Activated CD8-positive, alpha-beta memory T cell treated with anti-CD3 and anti-CD28 coated beads, Interleukin-2, amount 10 ng/mL, durations not matched to agents 7 days and 5 days (primary cell): Measurements from ENCODE around the gene TINAGL1. TPM values are rescaled to one million over a fixed set of nuclear protein-coding genes. Genes with fewer than 3 reads are reported as not detected.

Experiments used
- ATAC-seq: fragments of 150-1000 bp; cut with Tn5 transposase; one replicate; pipeline ENCODE4 v1.10.0; 2021; ENCODE audit warnings: moderate library complexity
- CTCF ChIA-PET: fragments of 350-600 bp; sonication (Branson Sonifier 250); formaldehyde crosslinking; loops from one replicate; lab custom pipeline; 2021; ENCODE audit warnings: antibody characterized with exemption; lab: Charles Lee
- DNase-seq: peaks from one replicate; pipeline ENCODE4 v3.0.0-alpha.2; 2020
- H3K27ac Mint-ChIP-seq: one replicate; pipeline ENCODE4 v1.8.0; 2021; ENCODE audit warnings: mild to moderate bottlenecking, mixed read lengths
- H3K27me3 Mint-ChIP-seq: one replicate; pipeline ENCODE4 v1.8.0; 2021; ENCODE audit warnings: mixed read lengths
- H3K36me3 Mint-ChIP-seq: one replicate; pipeline ENCODE4 v1.8.0; 2021; ENCODE audit warnings: mild to moderate bottlenecking, mixed read lengths
- H3K4me1 Mint-ChIP-seq: one replicate; pipeline ENCODE4 v1.8.0; 2021; ENCODE audit warnings: mixed read lengths
- H3K4me3 Mint-ChIP-seq: one replicate; pipeline ENCODE4 v1.8.0; 2021; ENCODE audit warnings: mild to moderate bottlenecking, moderate library complexity, mixed read lengths
- H3K9me3 Mint-ChIP-seq: one replicate; pipeline ENCODE4 v1.8.0; 2022; ENCODE audit warnings: low read depth, mixed read lengths
- total RNA-seq, 2 experiments: library from RNA; stranded (reverse); gene quantifications; one replicate each; pipeline ENCODE4 v1.2.3, GENCODE V29; 2021

The TINAGL1 gene
- total RNA-seq, 2 experiments from 2014 or later = not detected

- no peak for ATAC-seq
Observed at GRCh38 chr1:31551208-31551607, 25.1 kb upstream of the TINAGL1 start.

DNA sequence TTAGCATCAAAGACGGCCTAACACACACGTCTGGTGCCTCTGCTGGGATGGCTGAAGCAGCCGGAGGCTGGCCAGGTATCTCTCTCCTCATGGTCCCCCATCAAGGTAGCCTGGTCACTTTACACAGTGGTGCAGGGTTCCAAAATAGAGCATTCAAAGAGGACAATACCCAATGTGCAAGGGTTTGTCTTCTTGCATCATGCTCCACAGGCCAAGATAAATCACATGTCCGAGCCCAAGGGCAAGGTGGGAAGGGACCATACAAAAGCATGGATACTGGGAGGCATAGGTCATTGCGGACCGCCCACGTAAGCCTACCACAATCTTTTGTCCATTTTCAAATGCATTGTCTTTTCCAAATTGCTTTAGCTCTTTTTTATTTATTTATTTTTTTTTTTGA is 23.8 kb upstream of the TINAGL1 start:
- CTCF ChIA-PET = no interaction called here
- no peak overlapping the region for H3K4me3 Mint-ChIP-seq
- H3K27ac Mint-ChIP-seq = no peak overlapping the region
- peaks cover 12% of the 10 kb centered on the region for H3K4me1 Mint-ChIP-seq
- H3K9me3 Mint-ChIP-seq = no peaks in the 10 kb centered on the region
- ATAC-seq (no peak), DNase-seq (no peak)
- H3K27me3 Mint-ChIP-seq = peaks cover 32% of the 10 kb centered on the region
- no peaks in the 10 kb centered on the region for H3K36me3 Mint-ChIP-seq

More at GRCh38 chr1:31551208-31551607, 25.1 kb upstream of the TINAGL1 start:
- no peak for DNase-seq
- no peak overlapping the region for H3K4me3 Mint-ChIP-seq
- peaks cover 12% of the 10 kb centered on the region for H3K4me1 Mint-ChIP-seq
- H3K36me3 Mint-ChIP-seq = no peaks in the 10 kb centered on the region
- H3K27me3 Mint-ChIP-seq = peaks cover 25% of the 10 kb centered on the region
- CTCF ChIA-PET = interaction anchor here (1.6 to 3.3 kb wide), 2 partner anchors 13 to 368 kb away, joined by 5 to 39 read pairs; no protein-coding TSS in a partner anchor
- no peak overlapping the region for H3K27ac Mint-ChIP-seq
- no peaks in the 10 kb centered on the region for H3K9me3 Mint-ChIP-seq

- Mint-ChIP-seq H3K27ac (no peak overlapping the region), H3K27me3 (peaks cover 43% of the 10 kb centered on the region), H3K4me1 (no peaks in the 10 kb centered on the region), H3K4me3 (no peak overlapping the region), H3K36me3 (no peaks in the 10 kb centered on the region), H3K9me3 (no peaks in the 10 kb centered on the region)
- no peak for DNase-seq
- CTCF ChIA-PET = interaction anchor here (0.7 kb wide), 1 partner anchor 61 kb away, joined by 3 read pairs; the partner anchor contains the start of gene HCRTR1
- no peak for ATAC-seq
Observed at GRCh38 chr1:31556481-31557006, 19.8 kb upstream of the TINAGL1 start.

DNA sequence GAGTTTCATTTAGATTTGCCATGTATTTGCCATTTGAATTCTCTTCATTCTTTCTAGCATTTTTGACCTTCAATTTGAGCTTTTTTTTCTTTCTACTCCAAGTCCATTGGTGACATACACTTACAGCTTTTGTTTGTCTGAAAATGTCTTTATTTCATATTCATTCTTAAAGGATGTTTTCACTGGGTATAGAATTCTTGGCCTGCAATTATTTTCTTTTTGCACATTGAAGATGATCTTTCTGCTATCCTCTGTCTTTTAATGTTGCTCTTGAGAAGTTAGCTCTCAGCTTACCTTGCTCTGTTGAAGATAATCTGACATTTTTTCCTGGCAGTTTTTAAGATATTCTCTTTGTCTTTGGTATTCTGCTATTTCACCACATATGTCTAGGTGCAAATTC is 16.6 kb upstream of the TINAGL1 start:
- ATAC-seq (no peak), DNase-seq (no peak)
- H3K4me1 Mint-ChIP-seq = no peaks in the 10 kb centered on the region
- no peak overlapping the region for H3K4me3 Mint-ChIP-seq
- H3K27me3 Mint-ChIP-seq = peaks cover 34% of the 10 kb centered on the region
- H3K27ac Mint-ChIP-seq = no peak overlapping the region
- H3K9me3 Mint-ChIP-seq = no peaks in the 10 kb centered on the region
- CTCF ChIA-PET = interaction anchor here (1.0 to 1.2 kb wide), 2 partner anchors 11 to 12 kb away, joined by 3 read pairs; no protein-coding TSS in a partner anchor
- no peaks in the 10 kb centered on the region for H3K36me3 Mint-ChIP-seq

DNA sequence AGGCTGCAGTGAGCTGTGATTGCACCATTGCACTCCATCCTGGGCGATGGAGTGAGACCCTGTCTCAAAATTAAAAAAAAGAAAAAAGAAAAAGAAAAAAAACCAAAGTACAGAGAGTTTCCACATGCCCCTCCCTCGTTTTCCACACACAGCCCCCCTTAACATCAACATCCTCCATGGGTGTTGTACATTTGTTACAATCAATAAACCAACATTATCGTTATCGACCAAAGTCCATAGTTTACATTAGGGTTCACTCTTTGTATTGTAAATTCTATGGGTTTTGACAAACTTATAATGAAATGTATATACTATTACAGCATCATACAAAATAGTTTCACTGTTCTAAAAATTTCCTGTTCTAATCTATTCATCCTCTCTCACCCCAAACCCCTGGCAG is 15.9 kb upstream of the TINAGL1 start:
- H3K4me1 Mint-ChIP-seq = no peaks in the 10 kb centered on the region
- DNase-seq (no peak), ATAC-seq (no peak)
- peaks cover 36% of the 10 kb centered on the region for H3K27me3 Mint-ChIP-seq
- no peaks in the 10 kb centered on the region for H3K36me3 Mint-ChIP-seq
- no peak overlapping the region for H3K27ac Mint-ChIP-seq
- no peak overlapping the region for H3K4me3 Mint-ChIP-seq
- no peaks in the 10 kb centered on the region for H3K9me3 Mint-ChIP-seq
- CTCF ChIA-PET = interaction anchor here (1.2 kb wide), 1 partner anchor 10 kb away, joined by 3 read pairs; no protein-coding TSS in a partner anchor

- Mint-ChIP-seq H3K27ac (no peak overlapping the region), H3K36me3 (no peaks in the 10 kb centered on the region), H3K27me3 (peaks cover 36% of the 10 kb centered on the region), H3K4me3 (no peak overlapping the region), H3K9me3 (no peaks in the 10 kb centered on the region), H3K4me1 (no peaks in the 10 kb centered on the region)
- CTCF ChIA-PET = interaction anchor here (0.8 to 3.2 kb wide), 13 partner anchors 13 to 226 kb away, joined by 3 to 20 read pairs (median 5); no protein-coding TSS in a partner anchor
- ATAC-seq (no peak), DNase-seq (no peak)
Observed at GRCh38 chr1:31562707-31563360, 13.5 kb upstream of the TINAGL1 start.

GRCh38 chr1:31564606-31564989 is 11.7 kb upstream of the TINAGL1 start:
- Mint-ChIP-seq H3K9me3 (no peaks in the 10 kb centered on the region), H3K27me3 (peaks cover 36% of the 10 kb centered on the region), H3K4me3 (no peak overlapping the region), H3K36me3 (no peaks in the 10 kb centered on the region), H3K27ac (no peak overlapping the region), H3K4me1 (no peaks in the 10 kb centered on the region)
- ATAC-seq (no peak), DNase-seq (no peak)
- CTCF ChIA-PET = interaction anchor here (1.0 to 2.7 kb wide), 10 partner anchors 10 to 224 kb away, joined by 3 to 14 read pairs (median 4); no protein-coding TSS in a partner anchor

GRCh38 chr1:31567956-31568570 is 8.3 kb upstream of the TINAGL1 start:
- H3K4me1 Mint-ChIP-seq = no peaks in the 10 kb centered on the region
- CTCF ChIA-PET = no interaction called here
- H3K27me3 Mint-ChIP-seq = peaks cover 32% of the 10 kb centered on the region
- H3K36me3 Mint-ChIP-seq = no peaks in the 10 kb centered on the region
- DNase-seq (no peak), ATAC-seq (no peak)
- H3K27ac Mint-ChIP-seq = no peak overlapping the region
- H3K9me3 Mint-ChIP-seq = no peaks in the 10 kb centered on the region
- no peak overlapping the region for H3K4me3 Mint-ChIP-seq

GRCh38 chr1:31568895-31569595 is 7.3 kb upstream of the TINAGL1 start:
- Mint-ChIP-seq H3K27me3 (peaks cover 31% of the 10 kb centered on the region), H3K27ac (no peak overlapping the region), H3K36me3 (no peaks in the 10 kb centered on the region), H3K9me3 (no peaks in the 10 kb centered on the region), H3K4me1 (no peaks in the 10 kb centered on the region), H3K4me3 (no peak overlapping the region)
- DNase-seq (no peak), ATAC-seq (no peak)
- CTCF ChIA-PET = interaction anchor here (2.5 kb wide), 1 partner anchor 20 kb away, joined by 8 read pairs; no protein-coding TSS in a partner anchor

- no peak overlapping the region for H3K27ac Mint-ChIP-seq
- H3K4me3 Mint-ChIP-seq = no peak overlapping the region
- H3K9me3 Mint-ChIP-seq = no peaks in the 10 kb centered on the region
- peaks cover 31% of the 10 kb centered on the region for H3K27me3 Mint-ChIP-seq
- H3K4me1 Mint-ChIP-seq = no peaks in the 10 kb centered on the region
- CTCF ChIA-PET = interaction anchor here (1.3 to 2.5 kb wide), 3 partner anchors 10 to 176 kb away, joined by 3 to 8 read pairs (median 3); no protein-coding TSS in a partner anchor
- no peaks in the 10 kb centered on the region for H3K36me3 Mint-ChIP-seq
- ATAC-seq (no peak), DNase-seq (no peak)
Observed at GRCh38 chr1:31569596-31570173, 6.6 kb upstream of the TINAGL1 start.

DNA sequence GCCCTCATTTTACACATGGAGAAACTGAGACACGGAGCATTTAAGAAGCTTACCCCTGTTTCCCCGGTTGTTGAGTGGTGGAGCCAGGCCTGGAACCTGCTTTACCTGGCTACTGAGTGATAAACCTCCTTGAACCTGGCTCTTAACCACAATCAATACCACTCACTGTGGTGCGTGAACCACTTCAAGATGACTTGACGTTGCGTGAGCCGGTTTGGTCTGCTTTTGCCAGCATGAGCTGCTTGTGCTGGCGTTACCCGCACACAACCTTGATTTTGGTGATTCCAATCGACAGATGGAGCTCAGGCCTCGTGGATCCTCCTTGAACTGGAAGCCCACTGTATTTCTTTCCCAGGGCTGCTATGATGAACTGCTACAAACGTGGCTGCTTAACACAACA is 6.1 kb upstream of the TINAGL1 start:
- Mint-ChIP-seq H3K27ac (no peak overlapping the region), H3K4me3 (no peak overlapping the region), H3K27me3 (peaks cover 31% of the 10 kb centered on the region), H3K36me3 (no peaks in the 10 kb centered on the region), H3K9me3 (no peaks in the 10 kb centered on the region), H3K4me1 (no peaks in the 10 kb centered on the region)
- CTCF ChIA-PET = interaction anchor here (0.7 to 2.5 kb wide), 4 partner anchors 11 to 175 kb away, joined by 3 to 8 read pairs (median 3); no protein-coding TSS in a partner anchor
- ATAC-seq (no peak), DNase-seq (no peak)

DNA sequence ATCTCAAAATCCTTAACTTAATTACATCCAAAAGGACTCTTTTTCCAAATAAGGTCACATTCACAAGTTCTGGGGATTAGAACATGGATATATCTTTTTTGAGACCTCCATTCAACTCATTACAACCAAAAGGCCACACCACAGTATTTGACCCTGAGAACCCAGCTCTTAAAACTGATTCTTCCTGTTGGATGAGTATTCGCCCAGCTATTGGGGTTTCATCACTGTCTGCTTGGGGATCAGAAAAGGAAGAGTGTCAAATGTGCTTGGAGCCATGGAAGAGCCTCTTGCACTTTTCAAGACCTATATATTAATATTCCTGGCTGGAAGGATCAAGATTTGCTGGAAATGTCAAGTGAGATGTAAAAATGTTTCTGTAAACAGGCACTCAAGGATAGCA is 5.4 kb upstream of the TINAGL1 start:
- no peaks in the 10 kb centered on the region for H3K36me3 Mint-ChIP-seq
- CTCF ChIA-PET = interaction anchor here (1.3 to 2.5 kb wide), 3 partner anchors 11 to 174 kb away, joined by 3 to 8 read pairs (median 3); no protein-coding TSS in a partner anchor
- no peaks in the 10 kb centered on the region for H3K9me3 Mint-ChIP-seq
- no peak for DNase-seq
- no peak overlapping the region for H3K27ac Mint-ChIP-seq
- H3K27me3 Mint-ChIP-seq = peaks cover 27% of the 10 kb centered on the region
- no peaks in the 10 kb centered on the region for H3K4me1 Mint-ChIP-seq
- H3K4me3 Mint-ChIP-seq = no peak overlapping the region
- ATAC-seq = no peak
